NB4 (cell line): ENCODE results near the gene EGLN3.

ENCODE experiments used
- POLR2A ChIP-seq: IDR thresholded peaks from 2 replicates; pipeline ENCODE4 v1.6.1; 2011; ENCODE audit warnings: mild to moderate bottlenecking; ENCODE audit not compliant: insufficient read length; ENCODE audit errors: extremely low read depth
- TF ChIP-seq, protein P1 (sequence below): IDR thresholded peaks from one replicate; pipeline ENCODE4 v1.5.1; 2012; ENCODE audit warnings: low read depth, low read length
- TF ChIP-seq, protein P2 (sequence below): IDR thresholded peaks from 2 replicates; pipeline ENCODE4 v1.6.1; 2011; ENCODE audit warnings: low read depth, low read length

DNA sequence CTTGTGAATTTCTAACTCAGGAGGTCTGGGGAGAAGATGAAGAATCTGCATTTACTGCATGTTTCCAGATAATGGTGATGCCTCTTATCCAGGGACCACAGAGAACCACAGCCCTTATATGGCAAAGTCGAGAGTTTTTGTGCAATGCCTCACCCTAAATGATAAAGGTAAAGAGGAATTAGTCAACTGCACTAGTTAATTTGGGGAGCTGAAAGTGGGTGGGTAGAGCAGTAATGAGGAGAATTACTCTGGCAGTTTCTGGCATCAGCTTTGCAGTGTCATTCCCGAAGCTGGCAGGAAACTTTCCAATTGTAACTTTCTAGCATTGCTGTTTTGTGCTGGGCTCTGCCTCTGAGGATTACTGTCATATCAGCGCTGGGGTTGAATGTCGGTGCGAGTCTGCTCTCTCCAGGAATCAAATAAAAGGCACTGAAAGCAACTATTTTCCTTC lies 10.3 kb downstream of the EGLN3 start:
- TF ChIP-seq, protein P1, sequence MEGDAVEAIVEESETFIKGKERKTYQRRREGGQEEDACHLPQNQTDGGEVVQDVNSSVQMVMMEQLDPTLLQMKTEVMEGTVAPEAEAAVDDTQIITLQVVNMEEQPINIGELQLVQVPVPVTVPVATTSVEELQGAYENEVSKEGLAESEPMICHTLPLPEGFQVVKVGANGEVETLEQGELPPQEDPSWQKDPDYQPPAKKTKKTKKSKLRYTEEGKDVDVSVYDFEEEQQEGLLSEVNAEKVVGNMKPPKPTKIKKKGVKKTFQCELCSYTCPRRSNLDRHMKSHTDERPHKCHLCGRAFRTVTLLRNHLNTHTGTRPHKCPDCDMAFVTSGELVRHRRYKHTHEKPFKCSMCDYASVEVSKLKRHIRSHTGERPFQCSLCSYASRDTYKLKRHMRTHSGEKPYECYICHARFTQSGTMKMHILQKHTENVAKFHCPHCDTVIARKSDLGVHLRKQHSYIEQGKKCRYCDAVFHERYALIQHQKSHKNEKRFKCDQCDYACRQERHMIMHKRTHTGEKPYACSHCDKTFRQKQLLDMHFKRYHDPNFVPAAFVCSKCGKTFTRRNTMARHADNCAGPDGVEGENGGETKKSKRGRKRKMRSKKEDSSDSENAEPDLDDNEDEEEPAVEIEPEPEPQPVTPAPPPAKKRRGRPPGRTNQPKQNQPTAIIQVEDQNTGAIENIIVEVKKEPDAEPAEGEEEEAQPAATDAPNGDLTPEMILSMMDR: no peak
- TF ChIP-seq, protein P2, sequence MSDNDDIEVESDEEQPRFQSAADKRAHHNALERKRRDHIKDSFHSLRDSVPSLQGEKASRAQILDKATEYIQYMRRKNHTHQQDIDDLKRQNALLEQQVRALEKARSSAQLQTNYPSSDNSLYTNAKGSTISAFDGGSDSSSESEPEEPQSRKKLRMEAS: no peak
- TF ChIP-seq POLR2A: no peak
